Measurements from ENCODE around the gene TMEM231. TPM values are rescaled to one million over a fixed set of nuclear protein-coding genes. Genes with fewer than 3 reads are reported as not detected.

Gene TMEM231
- total RNA-seq, 1 experiment from 2014 or later = 6.6 TPM

DNA sequence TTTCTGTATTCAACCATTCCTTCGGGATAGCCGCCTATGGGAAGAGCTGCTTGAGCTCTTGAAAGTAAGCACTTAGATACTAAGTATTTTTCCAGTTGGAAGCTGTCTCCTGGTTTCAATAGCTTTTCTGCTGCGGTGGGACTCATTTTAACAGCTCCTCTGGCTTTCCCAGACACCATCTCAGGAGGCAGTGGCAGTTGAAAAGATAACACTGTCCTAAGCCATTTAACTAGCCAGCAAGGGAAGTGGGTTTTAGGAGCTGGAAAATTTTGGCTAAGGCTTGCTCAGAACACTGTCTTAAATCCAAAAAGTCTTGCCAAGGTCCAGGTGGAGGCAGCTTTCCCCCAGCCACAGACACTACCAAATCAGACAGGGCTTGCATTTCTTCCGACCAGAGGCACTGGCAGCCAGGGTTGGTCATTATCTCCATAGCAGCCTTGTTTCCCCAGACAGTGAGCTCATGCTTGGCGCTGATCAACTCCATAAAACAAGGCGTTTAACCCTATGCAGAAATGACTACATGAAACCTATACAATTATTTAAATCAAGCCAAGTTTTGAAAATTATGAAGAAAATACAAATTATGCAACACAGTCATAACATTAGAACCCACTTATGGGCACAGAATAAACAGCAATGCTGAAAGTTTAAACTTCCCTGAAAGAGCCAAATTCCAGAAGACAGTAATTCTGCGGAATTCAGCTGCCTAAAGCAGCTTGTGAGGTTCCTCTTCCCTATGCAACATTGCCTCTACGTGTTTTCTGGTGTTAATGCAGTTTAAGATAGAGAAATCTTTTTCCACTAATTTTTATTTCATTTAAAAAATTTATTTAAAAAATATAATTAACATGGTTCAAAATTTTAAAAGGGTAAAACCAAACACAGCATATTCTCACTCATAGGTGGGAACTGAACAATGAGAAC is 35.1 kb upstream of the TMEM231 start:
- CTCF ChIA-PET = no interaction called here
- POLR2A ChIA-PET = no interaction called here
- intact Hi-C loops (cut with micrococcal nuclease; ENCODE audit: unreplicated experiment) = no loop called here

GRCh38 chr16:75589306-75589705 is 33.3 kb upstream of the TMEM231 start:
- no TSS peak for BruUV-seq (replicated peaks)
- Histone ChIP-seq H3K27me3 (replicated peaks; ENCODE audit: control insufficient read depth, insufficient read depth, low read length) (no peaks in the 10 kb centered on the region), H3K36me3 (ENCODE audit: control insufficient read depth, insufficient read depth, low read length) (no peaks in the 10 kb centered on the region; the same call in 1 of the 2 replicates), H3K4me3 (ENCODE audit: low read depth, low read length) (no peak overlapping the region), H3K9me3 (no peaks in the 10 kb centered on the region), H3K4me1 (no peaks in the 10 kb centered on the region)
- H3K27me3 Mint-ChIP-seq (ENCODE audit: insufficient read depth, unreplicated experiment) = no peaks in the 10 kb centered on the region
- no peaks in the 10 kb centered on the region for H3K9me3 Mint-ChIP-seq (ENCODE audit: unreplicated experiment)
- intact Hi-C loops (cut with micrococcal nuclease; ENCODE audit: unreplicated experiment) = no loop called here
- TF ChIP-seq CTCF (IDR thresholded peaks at IDR 0.05; ENCODE audit: insufficient read depth in 1 of 2, low read depth in 1 of 2, low read length in 1 of 2, severe bottlenecking in 1 of 2, unreplicated experiment in 1 of 2) = no peak
- ChIA-PET POLR2A (interaction anchor here (0.5 to 0.6 kb wide), 2 partner anchors 34 to 814 kb away, joined by 3 to 4 read pairs; partner anchors contain the start of genes ADAT1 and FA2H), CTCF (no interaction called here)
- H3K4me1 Mint-ChIP-seq (ENCODE audit: low read depth, unreplicated experiment) = peaks cover 4% of the 10 kb centered on the region
- no peak overlapping the region for H3K4me3 Mint-ChIP-seq (ENCODE audit: unreplicated experiment)
- no peak overlapping the region for H3K27ac Mint-ChIP-seq (ENCODE audit: unreplicated experiment)
- H3K36me3 Mint-ChIP-seq (ENCODE audit: insufficient read depth, unreplicated experiment) = peaks cover 8% of the 10 kb centered on the region
- no peak for DNase-seq

More for the DNA sequence above, 35.1 kb upstream of the TMEM231 start:
- BruUV-seq (replicated peaks) = no TSS peak
- Mint-ChIP-seq H3K27ac (ENCODE audit: unreplicated experiment) (no peak overlapping the region), H3K36me3 (ENCODE audit: insufficient read depth, unreplicated experiment) (peaks cover 20% of the 10 kb centered on the region), H3K4me1 (ENCODE audit: low read depth, unreplicated experiment) (no peaks in the 10 kb centered on the region), H3K27me3 (ENCODE audit: insufficient read depth, unreplicated experiment) (no peaks in the 10 kb centered on the region), H3K9me3 (ENCODE audit: unreplicated experiment) (no peaks in the 10 kb centered on the region), H3K4me3 (ENCODE audit: unreplicated experiment) (no peak overlapping the region)
- Histone ChIP-seq H3K9me3 (no peaks in the 10 kb centered on the region), H3K27me3 (replicated peaks; ENCODE audit: control insufficient read depth, insufficient read depth, low read length) (no peaks in the 10 kb centered on the region), H3K4me3 (ENCODE audit: low read depth, low read length) (no peak overlapping the region), H3K4me1 (no peaks in the 10 kb centered on the region), H3K36me3 (ENCODE audit: control insufficient read depth, insufficient read depth, low read length) (no peaks in the 10 kb centered on the region)
- no peak for DNase-seq
- TF ChIP-seq CTCF (IDR thresholded peaks at IDR 0.05; ENCODE audit: insufficient read depth in 1 of 2, low read depth in 1 of 2, low read length in 1 of 2, severe bottlenecking in 1 of 2, unreplicated experiment in 1 of 2) = no peak

DNA sequence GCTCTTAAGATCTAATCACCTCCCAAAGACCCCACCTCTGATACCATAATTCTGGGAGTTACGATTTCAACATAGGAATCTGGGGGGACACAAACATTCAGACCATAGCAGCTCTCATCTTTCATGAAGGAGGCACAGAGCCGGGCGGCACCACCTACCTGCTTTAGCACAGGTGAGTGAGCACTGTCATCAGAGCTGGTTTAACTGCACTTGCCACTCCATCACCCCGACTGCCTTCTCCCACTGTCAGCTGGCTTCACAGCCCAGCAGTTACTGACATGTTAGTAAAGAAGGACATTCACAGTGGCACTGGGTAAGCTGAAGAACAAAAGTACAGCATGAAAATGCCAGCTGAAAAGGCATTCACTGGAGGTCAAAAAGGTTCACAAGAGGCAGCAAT is 32.7 kb upstream of the TMEM231 start:
- no peak overlapping the region for H3K27ac Mint-ChIP-seq (ENCODE audit: unreplicated experiment)
- H3K27me3 ChIP-seq (replicated peaks; ENCODE audit: control insufficient read depth, insufficient read depth, low read length) = no peaks in the 10 kb centered on the region
- TF ChIP-seq CTCF (IDR thresholded peaks at IDR 0.05; ENCODE audit: insufficient read depth in 1 of 2, low read depth in 1 of 2, low read length in 1 of 2, severe bottlenecking in 1 of 2, unreplicated experiment in 1 of 2) = no peak
- no peaks in the 10 kb centered on the region for H3K27me3 Mint-ChIP-seq (ENCODE audit: insufficient read depth, unreplicated experiment)
- POLR2A ChIA-PET = interaction anchor here (0.6 kb wide), 1 partner anchor 35 kb away, joined by 4 read pairs; the partner anchor contains the start of gene ADAT1
- BruUV-seq (replicated peaks) = no TSS peak
- DNase-seq = no peak
- no peak overlapping the region for H3K4me3 ChIP-seq (ENCODE audit: low read depth, low read length)
- no peaks in the 10 kb centered on the region; the same call in 1 of the 2 replicates for H3K36me3 ChIP-seq (ENCODE audit: control insufficient read depth, insufficient read depth, low read length)
- no peaks in the 10 kb centered on the region for H3K4me1 ChIP-seq
- intact Hi-C loops (cut with micrococcal nuclease; ENCODE audit: unreplicated experiment) = no loop called here
- CTCF ChIA-PET = no interaction called here
- peaks cover 5% of the 10 kb centered on the region for H3K36me3 Mint-ChIP-seq (ENCODE audit: insufficient read depth, unreplicated experiment)
- H3K9me3 Mint-ChIP-seq (ENCODE audit: unreplicated experiment) = no peaks in the 10 kb centered on the region
- no peak overlapping the region for H3K4me3 Mint-ChIP-seq (ENCODE audit: unreplicated experiment)
- peaks cover 6% of the 10 kb centered on the region for H3K4me1 Mint-ChIP-seq (ENCODE audit: low read depth, unreplicated experiment)
- no peaks in the 10 kb centered on the region for H3K9me3 ChIP-seq
